ENCODE measurements around the gene WDTC1.
"Not testable (repeated sequence)": the region's sequence is repeated elsewhere in the genome, so short reads cannot be mapped to it uniquely, and the experiment has no call there.

- TF ChIP-seq POLR2A, CTCF (IDR thresholded peaks at IDR 0.05): not testable (repeated sequence)
Observed at GRCh38 chr1:27207238-27207637, 27.2 kb upstream of the WDTC1 start.
